Motor neuron (in vitro differentiated cells): ENCODE measurements around the gene ATP6AP2. TPM values are rescaled to one million over a fixed set of nuclear protein-coding genes. Genes with fewer than 3 reads are reported as not detected.
A peak's percentile ranks its signal among the peaks of the same experiment; 100 is the strongest.
"Not testable (repeated sequence)": the region's sequence is repeated elsewhere in the genome, so short reads cannot be mapped to it uniquely, and the experiment has no call there.

Source experiments
- ATAC-seq, 8 experiments: fragments of 200-7000 bp; cut with Tn5 transposase; replicated peaks in 6 of 8; 2 replicates each; pipeline ENCODE4 v1.8.0; 2021; ENCODE audit warnings: mild to moderate bottlenecking in 8 of 8, moderate library complexity in 8 of 8
- H3K27ac ChIP-seq, 2 donors: fragments of 250-450 bp; sonication (Bioruptor Pico); 2 replicates each; pipeline ENCODE4 v1.9.0; 2021; ENCODE audit warnings: antibody characterized with exemption in 2 of 2, mild to moderate bottlenecking in 2 of 2, moderate library complexity in 1 of 2
- H3K4me1 ChIP-seq, 2 donors: fragments of 250-450 bp; sonication (Bioruptor Pico); replicated peaks in 1 of 2; 2 replicates each; pipeline ENCODE4 v1.6.1; 2021; ENCODE audit warnings: antibody characterized with exemption in 2 of 2, mild to moderate bottlenecking in 2 of 2, moderate library complexity in 1 of 2
- H3K4me3 ChIP-seq, 5 donors: fragments of 250-450 bp; sonication (Bioruptor Pico); 2 replicates each; pipeline ENCODE4 v1.9.0; 2021; ENCODE audit warnings: antibody characterized with exemption in 5 of 5, mild to moderate bottlenecking in 5 of 5, moderate library complexity in 4 of 5
- WGBS, 10 experiments: fragments of 450-650 bp; shearing (Covaris generic); methylation state at CpG; one replicate each; pipeline ENCODE4 v1.0.0; 2022; 5-methylcytosine and 5-hydroxymethylcytosine counted together
- in situ Hi-C, 9 experiments: fragments of 400-800 bp; cut with MboI; loops; one replicate each; pipeline ENCODE4 v1.15.0; 2021; ENCODE audit warnings: low sequenced_read_pairs in 9 of 9, low pct_unique_long_range_greater_than_20kb in 2 of 9; ENCODE audit not compliant: unreplicated experiment in 9 of 9
- total RNA-seq, 8 experiments: library from RNA; unstranded; fragments of 300-600 nt; gene quantifications; 2 replicates each; pipeline versions ENCODE4 v1.2.3 to v1.2.4, GENCODE V29; 2022

Gene ATP6AP2
- total RNA-seq, 8 experiments from 2014 or later: 41.7 to 167 (median 78.2) TPM

DNA sequence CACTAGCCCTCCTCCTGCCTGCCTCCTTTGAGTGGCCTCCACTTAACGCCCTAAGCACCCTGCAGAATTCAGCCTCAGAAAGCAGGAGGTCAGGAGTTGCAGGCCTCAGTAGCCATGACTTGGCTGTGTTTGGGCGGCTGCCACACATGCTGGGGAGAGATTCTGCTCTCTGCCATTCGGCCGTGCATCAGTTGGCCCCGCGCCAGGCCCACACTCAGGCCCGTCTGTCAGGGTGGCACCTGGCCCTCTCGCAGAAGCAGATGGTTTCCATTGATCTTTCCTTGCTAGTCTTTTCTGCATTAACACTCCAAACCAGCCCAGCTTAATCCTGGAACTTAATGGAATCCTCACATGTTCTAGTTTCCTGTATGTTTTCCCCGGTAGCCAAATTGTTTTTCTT is 30.7 kb upstream of the ATP6AP2 start:
- in situ Hi-C loops: no loop called here
- H3K4me1 ChIP-seq: peaks cover 0 to 1% of the 10 kb centered on the region in 2 donors
- 12 to 100% (median 82%) methylated on average over 1 to 8 of the region's 9 CpGs; no CpG with 5 or more reads in 4 of the 10 experiments for WGBS, 10 experiments
- H3K4me3 ChIP-seq: no peak overlapping the region
- peak in 1 of 8 experiments; percentile 32 for ATAC-seq
- H3K27ac ChIP-seq: no peak overlapping the region

DNA sequence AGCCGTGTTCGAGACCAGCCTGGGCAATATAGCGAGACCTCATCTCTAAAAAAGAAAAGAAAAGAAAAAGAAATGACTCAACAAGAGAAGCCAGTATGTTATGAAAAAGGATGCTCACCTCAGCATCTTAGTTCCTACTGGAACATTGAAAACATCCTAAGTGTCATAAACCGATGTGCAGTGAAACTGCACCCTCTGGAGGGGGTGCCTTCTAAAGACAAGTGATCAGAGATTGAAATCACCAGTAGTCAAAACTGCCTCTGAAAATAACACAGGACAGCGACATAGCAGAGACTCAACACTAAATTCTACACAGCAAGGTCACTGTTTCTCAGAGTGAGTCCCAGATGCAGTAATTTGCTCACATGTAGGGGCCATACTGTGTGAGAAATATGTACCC is 28.0 kb upstream of the ATP6AP2 start:
- Histone ChIP-seq H3K4me3 (no peak overlapping the region), H3K27ac (no peak overlapping the region), H3K4me1 (no peaks in the 10 kb centered on the region)
- peak in 5 of 8 experiments; percentile 35 to 43 (median 40) for ATAC-seq
- in situ Hi-C loops: no loop called here
- 0 to 100% (median 60%) methylated on average over 1 to 4 of the region's 5 CpGs; no CpG with 5 or more reads in 6 of the 10 experiments for WGBS, 10 experiments

DNA sequence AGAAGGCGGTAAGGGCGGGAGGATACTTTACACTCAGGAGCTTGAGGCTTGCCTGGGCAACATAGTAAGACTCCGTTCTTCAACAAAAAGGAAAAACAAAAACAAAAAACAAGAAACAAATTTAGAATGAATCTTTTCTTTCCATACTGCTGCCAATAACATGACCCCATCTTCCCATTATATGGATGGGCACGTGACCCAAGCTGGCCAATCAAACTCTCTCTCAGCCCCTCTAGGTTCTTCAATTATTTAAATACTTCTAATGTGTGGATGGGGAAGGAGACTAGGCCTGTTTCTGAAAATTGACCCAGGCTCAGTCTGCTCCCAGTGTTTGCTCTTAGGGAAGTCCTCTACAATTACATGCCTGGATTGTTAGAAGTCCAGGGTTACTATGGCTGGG is 22.2 kb upstream of the ATP6AP2 start:
- ATAC-seq: no peak
- WGBS, 10 experiments: 47 to 95% (median 66%) methylated on average over 3 to 4 of the region's 4 CpGs; no CpG with 5 or more reads in 7 of the 10 experiments
- Histone ChIP-seq H3K27ac (no peak overlapping the region), H3K4me3 (no peak overlapping the region), H3K4me1 (no peaks in the 10 kb centered on the region)
- in situ Hi-C loops: no loop called here

DNA sequence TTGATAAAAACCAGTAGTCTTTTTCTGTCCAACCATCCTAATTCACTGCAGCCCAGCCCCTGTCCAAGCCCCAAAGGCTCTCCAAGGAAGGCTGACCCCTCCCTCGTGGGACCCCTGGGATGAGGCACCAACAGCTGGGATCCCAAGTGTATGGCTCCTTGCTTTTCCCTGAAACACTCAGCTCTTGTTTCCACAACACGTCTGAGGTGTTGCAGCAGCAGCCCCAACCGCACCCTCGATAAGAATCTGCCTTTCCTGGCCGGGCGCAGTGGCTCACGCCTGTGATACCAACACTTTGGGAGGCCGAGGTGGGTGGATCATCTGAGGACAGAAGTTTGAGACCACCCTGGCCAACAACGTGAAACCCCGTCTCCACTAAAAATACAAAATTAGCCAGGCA is 17.0 kb upstream of the ATP6AP2 start:
- Histone ChIP-seq H3K27ac (no peak overlapping the region), H3K4me3 (no peak overlapping the region), H3K4me1 (no peaks in the 10 kb centered on the region)
- 10 to 59% methylated on average over 2 to 5 of the region's 10 CpGs; no CpG with 5 or more reads in 8 of the 10 experiments for WGBS, 10 experiments
- in situ Hi-C loops: no loop called here
- no peak for ATAC-seq

DNA sequence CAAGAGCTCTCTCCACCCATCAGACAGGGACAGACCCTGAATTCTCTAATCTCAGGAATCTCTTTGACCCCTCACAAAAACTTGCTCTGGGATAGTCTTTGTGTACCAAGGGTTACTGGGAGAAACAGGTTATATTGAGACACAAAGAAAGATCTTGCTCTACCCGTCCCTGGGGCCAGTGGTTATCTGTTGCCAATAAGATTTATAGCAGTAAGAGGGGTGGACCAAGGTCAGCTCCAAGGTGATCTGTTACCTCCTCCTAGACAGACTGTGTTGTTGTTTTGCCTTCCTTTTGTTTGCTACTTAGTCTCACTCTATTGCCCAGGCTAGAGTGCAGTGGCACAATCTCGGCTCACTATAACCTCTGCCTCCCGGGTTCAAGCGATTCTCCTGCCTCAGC is 16.3 kb upstream of the ATP6AP2 start:
- in situ Hi-C loops: no loop called here
- ATAC-seq: no peak
- 87 to 100% methylated on average over 2 to 3 of the region's 4 CpGs; no CpG with 5 or more reads in 8 of the 10 experiments for WGBS, 10 experiments
- H3K4me1 ChIP-seq: no peaks in the 10 kb centered on the region
- no peak overlapping the region for H3K4me3 ChIP-seq
- no peak overlapping the region for H3K27ac ChIP-seq

DNA sequence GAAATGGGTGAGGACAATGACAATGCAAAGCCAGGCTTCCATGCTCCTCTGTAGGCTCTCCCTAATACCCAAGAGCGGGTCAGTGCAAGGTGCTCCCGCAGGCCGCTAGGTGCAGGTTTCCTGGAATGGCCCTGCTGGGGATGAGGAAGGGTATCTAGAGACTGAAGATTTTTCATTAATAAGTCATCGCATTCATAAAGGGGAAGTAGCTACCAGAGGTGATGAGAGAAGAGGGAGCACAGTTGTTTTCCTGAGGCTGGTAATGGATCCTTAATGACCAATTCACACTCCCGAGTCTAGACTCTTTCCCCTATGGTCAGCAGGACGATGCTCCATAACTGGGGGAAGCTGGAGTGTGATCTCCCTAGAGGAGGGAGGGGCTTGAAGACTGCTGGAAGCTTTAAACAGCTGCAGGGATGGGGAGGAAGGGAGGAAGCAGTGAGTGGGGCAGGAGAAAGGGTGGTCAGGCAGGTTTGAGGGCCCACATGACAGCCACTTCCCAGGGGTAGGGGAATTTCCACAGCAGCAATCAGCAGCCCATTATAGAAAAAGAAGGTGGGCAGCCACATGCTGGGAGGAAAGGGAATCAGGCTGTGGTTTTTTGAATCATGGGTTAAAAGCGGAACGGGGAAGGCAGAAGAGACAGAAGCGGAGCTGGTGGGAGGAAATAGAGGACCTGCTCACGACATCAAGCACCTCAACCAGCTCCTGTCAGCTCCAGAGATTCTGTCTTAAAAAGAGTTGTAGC is 10.2 kb upstream of the ATP6AP2 start:
- Histone ChIP-seq H3K4me3 (no peak overlapping the region), H3K4me1 (no peaks in the 10 kb centered on the region), H3K27ac (no peak overlapping the region)
- 20 to 61% (median 40%) methylated on average over 1 to 5 of the region's 10 CpGs; no CpG with 5 or more reads in 7 of the 10 experiments for WGBS, 10 experiments
- in situ Hi-C loops: no loop called here
- ATAC-seq: peak in 3 of 8 experiments; percentile 10 to 41 (median 26)

DNA sequence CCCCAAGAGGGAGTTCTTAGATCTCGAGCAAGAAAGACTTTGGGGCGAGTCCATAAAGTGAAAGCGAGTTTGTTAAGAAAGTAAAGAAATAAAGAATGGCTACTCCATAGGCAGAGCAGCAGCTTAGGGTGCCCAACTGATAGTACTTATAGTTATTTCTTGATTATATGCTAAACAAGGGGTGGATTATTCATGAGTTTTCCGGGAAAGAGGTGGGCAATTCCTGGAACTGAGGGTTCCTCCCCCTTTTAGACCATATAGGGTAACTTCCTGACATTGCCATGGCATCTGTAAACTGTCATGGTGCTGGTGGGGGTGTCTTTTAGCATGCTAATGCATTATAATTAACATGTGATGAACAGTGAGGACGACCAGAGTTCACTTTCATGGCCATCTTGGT is 9.6 kb upstream of the ATP6AP2 start:
- in situ Hi-C loops, H3K27ac ChIP-seq, H3K4me1 ChIP-seq, H3K4me3 ChIP-seq: not testable (repeated sequence)
- peak in 1 of 8 experiments; percentile 44 for ATAC-seq
- 11 to 23% methylated on average over 3 to 4 of the region's 5 CpGs; no CpG with 5 or more reads in 8 of the 10 experiments for WGBS, 10 experiments

DNA sequence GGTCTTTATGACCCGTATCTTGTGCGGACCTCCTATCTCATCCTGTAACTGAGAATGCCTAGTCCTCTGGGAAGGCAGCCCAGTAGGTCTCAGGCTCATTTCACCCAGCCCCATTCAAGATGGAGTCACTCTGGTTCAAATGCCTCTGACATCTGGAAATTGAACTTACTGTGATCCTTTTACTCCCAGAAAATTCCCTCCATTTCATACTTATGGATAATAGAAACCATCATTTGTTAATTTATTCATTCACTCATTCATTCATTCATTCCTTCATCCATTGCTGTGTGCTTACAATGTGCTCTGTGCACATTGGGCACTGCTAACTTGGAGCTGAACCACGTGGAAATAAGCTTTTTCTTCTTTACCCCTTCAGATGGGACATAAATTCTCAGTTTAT is 9.2 kb upstream of the ATP6AP2 start:
- no peak overlapping the region for H3K4me3 ChIP-seq
- no peak for ATAC-seq
- WGBS, 10 experiments: 0 to 100% (median 55%) methylated on average over 1 to 3 of the region's 3 CpGs; no CpG with 5 or more reads in 7 of the 10 experiments
- in situ Hi-C loops: no loop called here
- no peak overlapping the region for H3K27ac ChIP-seq
- no peaks in the 10 kb centered on the region for H3K4me1 ChIP-seq

DNA sequence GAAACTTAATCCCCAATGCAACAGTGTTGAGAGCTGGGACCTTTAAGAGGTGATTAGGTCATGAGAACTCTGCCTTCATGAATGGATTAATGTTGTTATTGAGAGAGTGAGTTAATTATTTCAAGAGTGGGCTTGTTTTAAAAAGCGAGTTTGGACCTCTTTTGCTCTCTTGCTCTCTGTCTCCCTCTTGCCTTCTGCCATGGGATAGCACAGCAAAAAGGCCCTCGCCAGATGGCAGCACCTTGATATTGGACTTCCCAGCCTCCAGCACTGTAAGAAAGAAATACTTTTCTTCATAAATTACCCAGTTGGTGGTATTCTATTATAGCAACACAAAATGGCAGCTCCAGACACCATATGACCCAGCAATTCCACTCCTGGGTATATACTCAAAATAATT is 7.0 kb upstream of the ATP6AP2 start:
- WGBS, 10 experiments: 33 to 71% (median 55%) methylated on average over 1 to 2 of the region's 2 CpGs; no CpG with 5 or more reads in 6 of the 10 experiments
- in situ Hi-C loops: no loop called here
- H3K27ac ChIP-seq: no peak overlapping the region
- ATAC-seq: peak in 1 of 8 experiments; percentile 38
- H3K4me1 ChIP-seq: no peaks in the 10 kb centered on the region
- no peak overlapping the region for H3K4me3 ChIP-seq

DNA sequence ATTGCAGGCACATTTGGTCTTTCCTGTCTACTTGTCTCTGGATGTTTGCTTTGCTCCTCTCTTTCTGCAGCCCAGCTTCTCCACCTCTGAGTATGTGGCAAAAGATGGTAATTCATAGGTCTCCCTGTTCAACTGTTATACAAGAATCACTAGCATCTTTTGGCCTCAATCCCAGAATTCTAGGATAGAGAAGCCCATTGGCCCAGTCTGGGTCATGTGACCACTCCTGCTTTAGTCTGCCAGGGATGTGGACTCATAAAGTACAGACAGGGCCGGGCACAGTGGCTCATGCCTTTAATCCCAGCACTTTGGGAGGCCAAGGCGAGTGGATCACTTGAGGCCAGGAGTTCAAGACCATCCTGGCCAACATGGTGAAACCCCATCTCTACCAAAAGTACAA is 5.4 kb upstream of the ATP6AP2 start:
- peak in 3 of 8 experiments; percentile 28 to 75 (median 32) for ATAC-seq
- H3K4me3 ChIP-seq, in situ Hi-C loops, H3K27ac ChIP-seq, H3K4me1 ChIP-seq: not testable (repeated sequence)
- no CpG with 5 or more reads among the region's 2 CpGs for WGBS, 10 experiments

DNA sequence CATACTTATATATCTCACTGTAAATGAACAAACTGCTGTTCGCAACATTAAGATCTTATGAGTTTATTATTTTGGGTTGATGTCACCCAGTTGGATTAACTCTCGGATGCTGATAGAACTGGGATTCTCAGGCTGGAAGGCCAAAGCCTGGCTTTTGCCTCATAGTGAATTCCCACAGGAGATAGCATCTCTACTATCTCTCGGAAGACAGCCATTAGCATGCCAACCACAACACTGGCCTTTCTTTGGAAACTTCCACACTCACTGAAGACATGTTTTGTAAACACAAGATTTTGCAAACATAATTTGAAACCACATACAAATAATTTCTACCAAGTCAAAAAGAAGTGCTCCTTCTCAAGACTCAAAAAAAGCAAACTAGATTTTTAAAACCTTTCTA is 4.5 kb upstream of the ATP6AP2 start:
- 80 to 100% (median 100%) methylated on average over 1 to 3 of the region's 3 CpGs; no CpG with 5 or more reads in 4 of the 10 experiments for WGBS, 10 experiments
- no peak for ATAC-seq
- Histone ChIP-seq H3K4me3 (no peak overlapping the region), H3K4me1 (peaks cover 0 to 3% of the 10 kb centered on the region in 2 donors), H3K27ac (no peak overlapping the region)
- in situ Hi-C loops: no loop called here

DNA sequence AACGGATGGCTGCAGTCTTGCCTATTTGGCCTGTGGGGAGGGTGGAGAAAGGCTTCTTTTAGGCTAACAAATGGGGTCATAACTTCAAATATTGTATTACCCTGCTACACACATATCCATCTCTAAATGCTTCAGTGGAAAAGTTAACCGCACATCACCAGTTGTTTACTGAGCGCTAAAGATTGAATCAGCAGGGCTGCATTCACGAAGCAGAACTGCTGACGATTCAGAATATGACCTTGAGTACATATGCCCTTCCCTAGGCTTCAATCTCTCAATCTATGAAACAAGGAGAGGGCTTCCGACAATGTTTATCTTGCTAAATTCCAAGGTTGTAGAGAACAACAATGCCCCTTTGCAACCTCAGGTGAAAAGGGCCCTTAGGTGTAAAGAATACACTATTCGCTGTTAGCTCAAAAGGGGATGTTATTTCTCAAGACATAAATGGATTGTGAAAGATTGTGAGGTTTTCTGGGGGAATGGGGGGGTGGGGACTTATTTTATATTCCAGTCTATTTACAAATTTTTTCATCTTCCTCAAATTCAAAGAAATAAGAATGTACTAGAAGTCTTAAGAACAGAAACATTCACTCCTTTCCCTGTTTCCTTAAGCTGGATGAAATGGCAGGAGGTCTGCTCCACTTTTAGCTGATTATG is 2.6 kb upstream of the ATP6AP2 start:
- WGBS, 10 experiments: 17 to 100% (median 65%) methylated on average over 1 to 5 of the region's 7 CpGs; no CpG with 5 or more reads in 5 of the 10 experiments
- peaks cover 3 to 7% of the 10 kb centered on the region in 2 donors for H3K4me1 ChIP-seq
- ATAC-seq: no peak
- H3K4me3 ChIP-seq: no peak overlapping the region
- in situ Hi-C loops: no loop called here
- no peak overlapping the region for H3K27ac ChIP-seq

DNA sequence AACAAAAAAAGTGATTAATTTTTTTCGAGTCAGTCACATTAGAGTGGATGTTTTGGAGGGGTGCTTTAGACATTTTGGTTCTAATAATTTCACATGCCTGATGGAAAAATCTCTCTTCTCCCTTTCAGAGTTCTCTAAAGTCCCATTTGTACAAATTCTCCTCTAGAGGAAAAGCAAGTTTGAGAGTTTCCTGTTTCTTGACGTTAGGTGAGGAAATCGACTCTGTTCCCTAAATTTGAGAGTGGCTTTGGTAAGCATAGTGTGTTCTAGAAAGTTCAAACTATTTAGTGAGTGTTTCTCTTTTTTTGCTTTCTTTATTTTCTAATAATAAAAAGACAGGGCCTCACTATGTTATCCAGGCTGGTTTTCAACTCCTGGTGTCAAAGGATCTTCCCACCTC is 1.6 kb upstream of the ATP6AP2 start:
- in situ Hi-C loops: no loop called here
- 0 to 90% (median 60%) methylated on average over 1 to 3 of the region's 3 CpGs; no CpG with 5 or more reads in 5 of the 10 experiments for WGBS, 10 experiments
- H3K4me1 ChIP-seq: peaks cover 3 to 7% of the 10 kb centered on the region in 2 donors

More for the DNA sequence above, 1.6 kb upstream of the ATP6AP2 start:
- H3K27ac ChIP-seq: no peak overlapping the region
- H3K4me3 ChIP-seq: no peak overlapping the region
- no peak for ATAC-seq
